Stimulated activated CD4-positive, alpha-beta T cell treated with anti-CD3 and anti-CD28 coated beads, Interleukin-1b, Interleukin-23, amount 100 ng/mL, for 1 hour (primary cell): ENCODE results near the gene F7.

Experiments
- DNase-seq, 2 donors: peaks; one replicate each; pipeline ENCODE4 v3.0.0-alpha.2; 2020; ENCODE audit warnings: low read depth in 2 of 2

Gene F7

DNA sequence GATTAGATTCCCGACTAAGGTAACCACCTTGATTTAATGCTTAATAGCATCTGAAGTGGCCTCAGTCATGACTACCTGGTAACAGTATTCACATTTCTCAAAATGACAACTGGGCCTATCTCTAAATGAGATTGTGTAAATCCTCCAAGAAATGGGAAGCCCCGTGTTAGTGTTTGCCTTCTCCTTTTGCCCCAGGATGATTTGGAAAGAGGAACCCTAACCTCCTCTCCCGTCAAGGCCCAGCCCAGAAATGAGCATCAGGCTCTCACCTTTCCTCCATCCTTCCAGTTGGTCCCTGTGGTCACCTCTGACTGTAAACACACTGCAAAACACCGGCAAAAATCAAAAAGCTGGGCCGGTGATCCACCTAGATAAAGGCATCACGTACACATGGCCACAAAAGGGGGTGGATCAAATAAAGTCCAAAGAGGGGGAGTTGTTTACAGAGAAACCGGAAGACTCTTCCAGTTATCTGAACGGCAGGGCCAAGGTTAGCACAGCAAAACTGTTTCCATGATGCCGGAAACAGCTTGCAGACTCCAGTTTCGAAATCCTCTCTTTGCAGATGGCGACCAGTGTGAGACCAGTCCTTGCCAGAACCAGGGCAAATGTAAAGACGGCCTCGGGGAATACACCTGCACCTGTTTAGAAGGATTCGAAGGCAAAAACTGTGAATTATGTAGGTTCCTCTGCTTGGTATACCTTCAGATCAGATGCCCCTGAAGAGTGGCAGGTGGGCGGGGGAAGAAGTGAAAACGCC lies 33.4 kb downstream of the F7 start:
- no peak for DNase-seq

DNA sequence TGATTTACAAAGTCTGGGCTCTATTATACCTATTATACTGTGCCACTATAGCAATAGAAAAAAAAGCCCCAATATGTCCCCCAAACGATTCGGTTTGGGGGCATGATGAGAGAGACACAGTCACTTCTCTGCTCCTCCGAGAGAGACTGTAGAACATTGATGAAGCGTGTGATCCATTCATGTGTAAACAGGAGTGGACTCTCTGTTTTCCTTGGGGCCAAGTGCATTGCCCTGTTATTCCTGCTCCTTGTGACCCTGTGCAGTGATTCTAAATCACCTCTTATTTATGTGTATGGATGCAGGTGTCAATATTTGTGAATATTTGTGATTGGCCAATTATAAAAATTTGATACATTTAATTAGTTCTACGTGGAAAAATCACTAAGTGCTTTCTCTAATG lies 34.0 kb downstream of the F7 start:
- no peak for DNase-seq

- no peak for DNase-seq
Measured at GRCh38 chr13:113140677-113141600, 35.3 kb downstream of the F7 start.

DNA sequence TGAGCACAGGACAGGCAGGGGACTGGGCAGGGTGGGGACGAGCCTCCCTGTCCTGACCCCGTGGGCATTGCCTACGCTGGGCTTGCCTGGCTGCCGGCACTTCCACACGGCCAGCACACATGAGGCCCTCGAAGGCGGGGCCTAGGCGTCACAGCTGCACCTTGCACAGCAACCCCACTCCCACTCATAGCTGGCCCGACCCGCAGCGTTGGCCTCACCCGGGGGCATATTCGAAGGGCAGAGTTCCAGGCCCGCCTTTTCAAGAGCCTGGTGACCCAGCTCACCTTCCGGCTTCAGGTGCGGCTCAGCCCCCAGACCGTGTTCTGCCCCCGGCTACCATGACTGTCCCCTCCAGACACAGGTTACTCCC lies 36.0 kb downstream of the F7 start:
- no peak for DNase-seq

DNA sequence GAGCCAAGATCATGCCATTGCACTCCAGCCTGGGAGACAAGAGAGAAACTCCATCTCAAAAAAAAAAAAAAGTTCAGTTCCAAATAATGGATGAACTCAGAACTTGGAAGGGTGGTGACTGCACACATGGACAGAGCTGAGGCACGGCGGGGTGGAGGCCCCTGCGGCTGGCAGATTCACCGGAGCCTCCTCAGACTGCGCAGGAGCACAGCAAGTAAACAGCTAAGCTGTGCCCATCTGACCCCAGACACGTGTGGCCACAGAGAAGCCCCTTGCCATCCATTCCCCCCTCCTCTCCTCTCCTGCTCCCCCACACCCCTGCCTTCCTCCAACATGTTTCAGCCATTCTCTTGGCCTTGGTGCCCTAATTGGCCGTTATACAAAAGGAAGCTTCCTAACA lies 37.3 kb downstream of the F7 start:
- DNase-seq = no peak

- DNase-seq = no peak
Measured at GRCh38 chr13:113143466-113144254, 38.1 kb downstream of the F7 start.

GRCh38 chr13:113144255-113144629 lies 38.7 kb downstream of the F7 start:
- DNase-seq = no peak

GRCh38 chr13:113145496-113145895 lies 39.9 kb downstream of the F7 start:
- no peak for DNase-seq

DNA sequence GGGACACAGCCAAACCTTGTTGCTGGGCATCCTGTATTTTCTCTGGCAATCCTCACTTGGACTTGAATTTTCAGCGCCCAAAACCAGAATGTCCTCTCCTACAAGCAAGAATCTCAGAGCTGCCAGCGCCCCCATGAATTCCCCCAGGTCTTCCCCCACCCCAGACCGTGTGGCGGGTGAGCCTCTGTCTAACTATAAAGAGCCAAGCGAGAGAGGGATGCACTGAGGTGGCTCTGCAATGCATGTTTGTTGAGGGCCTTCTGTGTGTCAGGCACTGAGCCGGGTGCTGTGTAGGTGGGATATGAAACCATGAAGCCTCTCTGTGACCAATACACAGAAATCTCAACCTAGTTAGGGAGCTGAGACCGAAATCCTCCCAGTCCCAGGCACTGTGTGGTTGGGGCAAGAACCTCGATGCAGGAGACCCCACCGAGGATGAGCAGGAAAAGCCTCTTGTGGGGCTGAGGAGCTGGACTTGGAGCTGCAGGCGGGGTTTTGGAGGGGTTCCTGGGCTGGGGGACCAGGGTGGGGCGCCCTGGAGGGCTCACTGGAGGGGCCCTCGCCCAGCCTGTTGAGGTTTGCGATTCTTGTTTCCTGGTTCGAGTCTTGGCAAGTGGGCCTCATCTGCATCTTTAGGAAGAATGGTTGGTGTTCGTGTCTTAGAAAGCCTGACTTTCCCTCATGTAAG lies 40.5 kb downstream of the F7 start:
- no peak for DNase-seq

- no peak for DNase-seq
Measured at GRCh38 chr13:113146750-113147149, 41.2 kb downstream of the F7 start.

DNA sequence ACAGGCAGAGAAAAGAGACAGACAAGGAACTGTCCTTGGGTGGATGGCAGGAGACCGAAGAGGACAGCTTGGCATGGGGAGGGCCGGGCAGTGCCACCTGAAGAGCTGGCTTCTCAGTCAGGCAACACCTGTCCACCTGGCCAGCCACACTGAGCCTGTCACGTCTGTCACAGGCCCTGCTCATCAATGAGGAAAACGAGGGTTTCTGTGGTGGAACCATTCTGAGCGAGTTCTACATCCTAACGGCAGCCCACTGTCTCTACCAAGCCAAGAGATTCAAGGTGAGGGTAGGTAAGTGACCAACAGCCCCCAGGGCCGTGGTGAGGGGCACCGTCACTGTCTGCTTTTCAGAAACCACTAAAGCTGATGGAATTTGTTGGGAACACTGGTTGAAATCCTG lies 41.6 kb downstream of the F7 start:
- no peak for DNase-seq

GRCh38 chr13:113148407-113148806 lies 42.8 kb downstream of the F7 start:
- DNase-seq = no peak

GRCh38 chr13:113148940-113149503 lies 43.4 kb downstream of the F7 start:
- no peak for DNase-seq

DNA sequence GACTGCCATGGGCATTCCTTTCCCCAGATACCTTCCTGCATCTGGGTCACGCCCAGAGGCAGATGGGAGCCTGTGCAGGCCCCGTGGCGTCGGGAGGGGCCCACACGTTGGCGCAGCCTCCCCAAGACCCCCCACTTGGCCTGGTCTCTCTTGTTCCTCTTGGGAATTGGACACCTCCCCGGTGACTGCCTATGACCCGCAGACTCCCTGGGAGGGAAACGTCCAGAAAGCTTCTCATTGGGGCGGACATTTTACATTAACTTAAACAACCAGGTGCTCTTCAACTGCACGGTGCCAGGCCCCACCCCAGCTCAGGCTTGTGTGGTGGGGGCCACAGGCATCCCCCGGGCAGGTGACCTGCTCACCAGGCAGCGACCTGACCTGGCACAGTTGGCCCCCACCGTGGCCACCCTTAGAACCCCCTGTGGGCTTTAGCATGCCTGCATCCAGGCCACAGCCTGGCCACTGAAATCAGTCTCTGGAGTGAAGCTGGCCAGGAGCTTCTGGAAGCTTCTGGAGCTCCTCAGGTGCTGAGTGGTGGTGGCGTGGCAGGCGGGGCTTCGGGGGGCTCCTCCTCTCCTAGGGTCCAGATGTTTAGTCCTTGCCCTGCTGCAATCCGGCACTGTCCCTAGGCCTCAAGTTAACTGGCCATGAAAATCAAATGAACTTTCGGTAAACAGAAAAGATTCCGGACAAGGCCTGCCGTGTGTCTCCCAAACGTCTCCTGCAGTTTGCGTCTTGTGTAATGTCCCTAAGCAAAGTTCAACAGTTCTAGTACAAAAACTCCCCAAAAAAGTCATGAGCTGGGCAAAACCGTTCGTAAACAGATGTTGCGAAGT lies 44.3 kb downstream of the F7 start:
- DNase-seq = no peak

DNA sequence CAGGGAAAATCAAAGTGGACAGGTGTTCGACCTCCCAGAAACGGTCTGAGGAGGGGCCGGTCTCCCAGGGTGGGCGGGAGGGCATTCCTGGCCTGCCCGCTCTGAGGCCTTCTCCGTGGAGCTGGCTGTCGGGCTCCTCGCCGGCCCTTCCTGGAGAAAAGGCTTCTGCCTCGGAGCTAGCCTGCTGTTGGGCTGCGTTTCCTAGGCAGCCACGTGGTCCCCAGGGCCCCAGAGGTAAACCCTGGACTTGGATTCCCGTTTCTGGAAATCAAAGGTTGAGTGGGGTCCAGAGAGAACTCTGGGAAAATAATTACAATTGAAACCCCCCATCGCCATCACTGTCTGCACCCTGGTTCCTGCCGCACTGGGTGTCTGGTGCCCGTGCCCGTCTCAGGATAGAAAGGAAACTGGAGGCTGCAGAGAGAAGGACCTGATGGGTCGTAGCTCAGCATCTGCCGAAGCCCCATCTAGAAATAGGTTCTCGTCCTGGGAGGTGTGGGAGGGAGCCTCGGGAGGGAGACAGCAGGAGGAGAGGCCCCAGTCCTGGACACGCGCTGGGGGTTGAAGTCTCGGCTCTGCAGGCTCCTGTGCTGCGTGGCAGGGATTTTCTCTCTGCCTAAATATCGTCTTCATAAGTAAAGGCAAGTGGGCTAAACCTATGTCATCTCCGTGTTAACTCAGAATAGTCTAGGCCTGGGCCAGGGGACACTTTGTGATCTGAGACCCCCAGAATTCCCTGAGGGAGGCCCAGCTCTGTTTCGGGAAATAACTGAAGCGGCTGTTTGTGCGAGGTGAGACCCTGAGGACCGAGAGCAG lies 45.2 kb downstream of the F7 start:
- no peak for DNase-seq

DNA sequence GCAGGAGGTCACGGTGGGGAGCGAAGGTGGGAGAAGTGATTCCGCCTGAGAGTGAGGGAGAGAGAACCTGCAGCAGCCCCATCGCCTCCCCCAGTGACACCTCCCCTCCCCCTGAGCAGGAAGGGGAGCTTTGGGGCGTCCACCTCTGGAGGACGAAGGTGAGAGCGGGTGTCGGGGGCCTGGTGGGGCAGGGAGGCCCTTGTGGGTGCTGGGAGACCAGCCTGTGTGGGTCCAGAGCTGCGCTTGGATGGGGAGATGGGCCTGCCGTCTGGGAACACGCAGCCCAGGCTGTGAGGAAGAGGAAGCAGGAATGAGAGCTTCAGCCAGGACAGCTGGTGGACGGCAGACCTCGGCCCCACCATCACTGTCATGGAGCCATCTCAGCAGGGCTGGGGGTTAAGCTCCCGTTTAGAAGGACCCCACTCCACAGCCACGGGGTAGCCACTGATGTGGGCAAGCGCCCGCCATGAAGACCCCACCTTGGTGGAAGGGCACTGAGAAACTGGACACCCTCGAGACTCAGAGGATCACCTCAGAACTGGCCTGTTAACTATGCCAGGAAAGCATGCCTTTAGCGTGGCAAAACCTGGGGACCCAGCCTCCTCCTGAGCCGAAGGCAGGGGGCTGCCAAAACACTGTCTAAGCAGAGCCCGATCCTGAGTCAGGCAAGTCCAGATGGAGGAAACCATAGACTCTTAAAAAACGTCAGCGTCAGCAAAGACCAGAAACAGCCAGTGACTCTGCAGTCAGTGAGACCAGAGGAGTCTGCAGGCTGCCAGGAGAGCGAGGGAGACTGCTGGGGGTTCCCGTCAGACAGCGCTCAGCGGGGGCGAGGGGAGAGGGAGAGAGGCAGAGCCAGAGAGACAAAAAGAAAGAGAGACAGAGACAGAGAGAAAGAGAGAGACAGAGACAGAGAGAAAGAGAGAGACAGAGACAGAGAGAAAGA lies 46.4 kb downstream of the F7 start:
- no peak for DNase-seq

GRCh38 chr13:113152691-113152983 lies 47.0 kb downstream of the F7 start:
- DNase-seq = no peak

- no peak for DNase-seq
Measured at GRCh38 chr13:113152984-113153809, 47.6 kb downstream of the F7 start.
